ENCODE results near the gene ACSL1. TPM values are rescaled to one million over a fixed set of nuclear protein-coding genes. Genes with fewer than 3 reads are reported as not detected.
"Not testable (repeated sequence)": the region's sequence is repeated elsewhere in the genome, so short reads cannot be mapped to it uniquely, and the experiment has no call there.

The ACSL1 gene
- total and polyA plus RNA-seq, 2 experiments from 2014 or later, result 15.4 to 16.8 TPM

DNA sequence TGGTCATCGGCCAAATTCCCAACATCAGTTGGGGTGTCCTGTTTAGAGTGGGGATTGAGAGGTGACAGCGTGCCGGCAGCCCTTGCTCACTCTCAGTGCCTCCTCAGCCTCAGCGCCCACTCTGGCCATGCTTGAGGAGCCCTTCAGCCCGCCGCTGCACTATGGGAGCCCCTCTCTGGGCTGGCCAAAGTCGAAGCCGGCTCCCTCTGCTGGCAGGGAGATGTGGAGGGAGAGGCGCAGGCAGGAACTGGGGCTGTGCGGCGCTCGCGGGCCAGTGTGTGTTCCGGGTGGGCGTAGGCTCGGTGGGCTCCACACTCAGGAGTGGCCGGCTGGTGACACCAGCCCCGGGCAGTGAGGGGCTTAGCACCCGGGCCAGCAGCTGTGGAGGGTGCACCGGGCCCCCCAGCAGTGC is 84.8 kb downstream of the ACSL1 start:
- Histone ChIP-seq H3K27ac (no peak overlapping the region), H3K9ac (no peak overlapping the region), H3K4me1 (ENCODE audit: insufficient read depth) (peaks cover 2% of the 10 kb centered on the region), H3K79me2 (ENCODE audit: insufficient read depth) (no peaks in the 10 kb centered on the region), H3K27me3 (replicated peaks; ENCODE audit: insufficient read depth) (no peaks in the 10 kb centered on the region), H3K9me2 (ENCODE audit: insufficient read depth) (no peaks in the 10 kb centered on the region), H3K4me3 (no peak overlapping the region), H3F3A (ENCODE audit: insufficient read depth) (peaks cover 5% of the 10 kb centered on the region), H3K36me3 (ENCODE audit: low read depth) (no peaks in the 10 kb centered on the region), H3K4me2 (ENCODE audit: unreplicated experiment) (no peak overlapping the region), H4K20me1 (ENCODE audit: insufficient read depth) (no peaks in the 10 kb centered on the region), H2AFZ (no peak overlapping the region), H3K9me3 (ENCODE audit: low read depth) (no peaks in the 10 kb centered on the region)
- DNase-seq, result no peak
- WGBS, 2 experiments (ENCODE audit: low coverage in 1 of 2, low lambda C conversion rate in 2 of 2, missing lambda C conversion rate in 2 of 2), result 80 to 90% methylated on average over 17 to 20 of the region's 20 CpGs
- TF ChIP-seq EZH2phosphoT487 (IDR thresholded peaks at IDR 0.05; ENCODE audit: insufficient read depth, low read depth), result no peak
- no peak for TF ChIP-seq EZH2 (IDR thresholded peaks at IDR 0.05; ENCODE audit: insufficient read depth, poor library complexity, severe bottlenecking)
- in situ Hi-C loops (cut with MboI), result loop anchor here (10.0 kb wide), 1 partner anchor 264 kb away; no protein-coding TSS in a partner anchor

DNA sequence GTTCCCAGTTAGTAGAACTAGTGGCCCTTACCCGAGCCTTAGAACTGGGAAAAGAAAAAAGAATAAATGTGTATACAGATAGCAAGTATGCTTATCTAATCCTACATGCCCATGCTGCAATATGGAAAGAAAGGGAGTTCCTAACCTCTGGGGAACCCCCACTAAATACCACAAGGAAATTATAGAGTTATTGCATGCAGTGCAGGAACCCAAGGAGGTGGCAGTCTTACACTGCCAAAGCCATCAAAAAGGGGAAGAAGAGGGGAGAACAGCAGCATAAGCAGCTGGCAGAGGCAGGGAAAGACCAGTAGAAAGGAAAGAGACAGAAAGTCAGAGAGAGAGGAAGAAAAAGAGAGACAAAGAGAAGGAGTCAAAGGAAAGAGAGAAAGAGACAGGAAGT is 86.2 kb downstream of the ACSL1 start:
- H4K20me1 ChIP-seq (ENCODE audit: insufficient read depth); H3K79me2 ChIP-seq (ENCODE audit: insufficient read depth); H3K4me2 ChIP-seq (ENCODE audit: unreplicated experiment); H3F3A ChIP-seq (ENCODE audit: insufficient read depth); H3K36me3 ChIP-seq (ENCODE audit: low read depth); in situ Hi-C loops (cut with MboI); DNase-seq; H3K4me3 ChIP-seq; H3K27ac ChIP-seq; H3K9me2 ChIP-seq (ENCODE audit: insufficient read depth); H3K27me3 ChIP-seq (replicated peaks; ENCODE audit: insufficient read depth); H3K4me1 ChIP-seq (ENCODE audit: insufficient read depth); H2AFZ ChIP-seq; H3K9ac ChIP-seq; H3K9me3 ChIP-seq (ENCODE audit: low read depth): not testable (repeated sequence)
- WGBS, 2 experiments (ENCODE audit: low coverage in 1 of 2, low lambda C conversion rate in 2 of 2, missing lambda C conversion rate in 2 of 2), result 60 to 69% methylated on average over 1 of the region's 1 CpG

DNA sequence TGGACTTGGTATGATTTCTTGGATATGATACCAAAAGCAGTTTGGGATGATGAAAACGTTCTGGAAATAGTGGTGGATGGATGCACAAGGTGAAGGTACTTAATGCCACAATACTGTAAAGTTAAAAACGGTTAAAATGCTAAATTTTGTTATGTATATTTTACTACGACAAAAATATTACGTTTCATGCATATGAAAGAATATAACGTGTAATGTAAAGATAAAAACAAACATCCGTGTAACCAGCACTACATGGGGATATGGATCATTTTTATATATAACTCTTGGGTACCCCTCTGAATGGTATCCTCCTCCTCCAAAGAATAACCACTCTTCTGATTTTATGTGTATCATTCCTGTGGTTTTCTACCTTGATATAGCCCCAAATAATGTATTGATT is 91.0 kb downstream of the ACSL1 start:
- Histone ChIP-seq H2AFZ (peak overlapping the region; percentile 93), H3K4me1 (ENCODE audit: insufficient read depth) (0 out of 2 replicates have a peak, but pooled peaks cover 5% of the 10 kb centered on the region), H3K27ac (no peak overlapping the region), H3K9ac (peak overlapping the region; percentile 67), H3K4me2 (ENCODE audit: unreplicated experiment) (peak overlapping the region; percentile 74), H3K36me3 (ENCODE audit: low read depth) (no peaks in the 10 kb centered on the region), H3F3A (ENCODE audit: insufficient read depth) (no peaks in the 10 kb centered on the region), H3K9me3 (ENCODE audit: low read depth) (no peaks in the 10 kb centered on the region), H3K9me2 (ENCODE audit: insufficient read depth) (no peaks in the 10 kb centered on the region), H3K79me2 (ENCODE audit: insufficient read depth) (peaks cover 9% of the 10 kb centered on the region; the same call in 1 of the 2 replicates), H3K4me3 (peak overlapping the region; percentile 90), H4K20me1 (ENCODE audit: insufficient read depth) (no peaks in the 10 kb centered on the region), H3K27me3 (replicated peaks; ENCODE audit: insufficient read depth) (no peaks in the 10 kb centered on the region)
- no peak for TF ChIP-seq EZH2phosphoT487 (IDR thresholded peaks at IDR 0.05; ENCODE audit: insufficient read depth, low read depth)
- TF ChIP-seq EZH2 (IDR thresholded peaks at IDR 0.05; ENCODE audit: insufficient read depth, poor library complexity, severe bottlenecking), result no peak
- in situ Hi-C loops (cut with MboI), result no loop called here
- 59 to 68% methylated on average over 6 of the region's 6 CpGs for WGBS, 2 experiments (ENCODE audit: low coverage in 1 of 2, low lambda C conversion rate in 2 of 2, missing lambda C conversion rate in 2 of 2)
- DNase-seq, result no peak

DNA sequence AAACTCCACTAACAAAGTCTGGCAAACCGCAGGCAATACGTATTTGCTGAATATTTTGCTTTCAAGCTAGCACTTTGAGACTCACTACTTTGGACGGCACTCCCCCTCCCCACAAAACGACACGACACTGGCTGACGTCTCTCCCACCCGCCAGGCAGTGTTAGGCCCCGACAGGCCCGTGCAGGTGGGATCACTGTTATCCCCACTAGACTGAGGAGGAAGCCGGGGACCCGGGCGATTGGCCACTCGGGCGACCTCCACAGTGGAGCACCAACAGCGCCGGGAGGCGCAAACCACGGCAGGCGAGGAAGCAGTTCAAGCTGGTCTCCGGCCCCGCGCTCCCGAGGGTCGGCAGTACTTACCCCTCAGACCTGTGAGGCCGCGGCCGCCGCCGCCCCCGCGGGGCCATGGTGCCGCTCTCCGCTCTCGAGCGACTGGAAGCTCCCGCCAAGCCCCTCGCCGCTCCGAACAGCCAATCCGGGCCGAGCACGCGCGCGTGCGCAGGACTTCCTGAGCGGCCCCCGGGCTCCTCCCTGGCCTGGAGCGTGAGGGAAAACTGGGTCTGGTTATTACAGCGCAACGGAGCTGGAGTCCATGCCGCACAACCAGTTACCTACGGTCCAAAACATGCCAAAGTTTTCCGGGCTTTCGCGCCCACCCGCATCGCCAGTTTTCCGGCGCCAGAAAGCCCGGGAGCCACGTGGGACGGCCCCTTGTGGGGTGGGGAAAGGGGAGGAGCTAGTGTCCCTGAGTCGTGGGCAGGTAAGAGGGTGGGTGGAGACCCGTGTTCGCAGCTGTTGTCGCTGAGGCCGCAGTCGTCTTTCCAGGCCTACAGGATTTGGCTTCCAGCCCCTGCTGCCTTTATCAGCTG is 91.9 kb downstream of the ACSL1 start, which contains the start of gene CENPU:
CENPU (minus strand) TSS at position 443 of the 871 bp plus-strand sequence; CDS start at position 409, 34 bp downstream.
- Histone ChIP-seq H4K20me1 (ENCODE audit: insufficient read depth) (no peaks in the 10 kb centered on the region), H3K9me3 (ENCODE audit: low read depth) (no peaks in the 10 kb centered on the region), H3F3A (ENCODE audit: insufficient read depth) (no peaks in the 10 kb centered on the region), H3K4me3 (peak within 1 kb of the TSS; percentile 90), H3K27me3 (replicated peaks; ENCODE audit: insufficient read depth) (no peaks in the 10 kb centered on the region), H2AFZ (peak within 1 kb of the TSS; percentile 93), H3K9me2 (ENCODE audit: insufficient read depth) (no peaks in the 10 kb centered on the region), H3K27ac (peak within 1 kb of the TSS; percentile 41), H3K79me2 (ENCODE audit: insufficient read depth) (peaks cover 9% of the 10 kb centered on the region; the same call in 1 of the 2 replicates), H3K9ac (peak within 1 kb of the TSS; percentile 84), H3K4me1 (ENCODE audit: insufficient read depth) (0 out of 2 replicates have a peak, but pooled peaks cover 5% of the 10 kb centered on the region), H3K4me2 (ENCODE audit: unreplicated experiment) (peak within 1 kb of the TSS; percentile 98), H3K36me3 (ENCODE audit: low read depth) (no peaks in the 10 kb centered on the region)
- in situ Hi-C loops (cut with MboI), result no loop called here
- TF ChIP-seq EZH2phosphoT487 (IDR thresholded peaks at IDR 0.05; ENCODE audit: insufficient read depth, low read depth) (no peak), EZH2 (IDR thresholded peaks at IDR 0.05; ENCODE audit: insufficient read depth, poor library complexity, severe bottlenecking) (no peak)
- WGBS, 2 experiments (ENCODE audit: low coverage in 1 of 2, low lambda C conversion rate in 2 of 2, missing lambda C conversion rate in 2 of 2), result 0 to 1% methylated on average over 47 to 48 of the region's 69 CpGs
- peak; percentile 99 for DNase-seq
